Measurements from ENCODE around the gene FIBCD1.

FIBCD1 gene

DNA sequence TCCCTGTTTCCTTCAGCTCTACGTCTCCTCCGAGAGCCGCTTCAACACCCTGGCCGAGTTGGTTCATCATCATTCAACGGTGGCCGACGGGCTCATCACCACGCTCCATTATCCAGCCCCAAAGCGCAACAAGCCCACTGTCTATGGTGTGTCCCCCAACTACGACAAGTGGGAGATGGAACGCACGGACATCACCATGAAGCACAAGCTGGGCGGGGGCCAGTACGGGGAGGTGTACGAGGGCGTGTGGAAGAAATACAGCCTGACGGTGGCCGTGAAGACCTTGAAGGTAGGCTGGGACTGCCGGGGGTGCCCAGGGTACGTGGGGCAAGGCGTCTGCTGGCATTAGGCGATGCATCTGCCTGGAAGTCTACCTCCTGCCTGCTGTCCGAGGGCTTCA lies 76.3 kb downstream of the FIBCD1 start:
- DNase-seq (ENCODE audit: low read depth in 2 of 3, low spot score in 1 of 3), result no peak

GRCh38 chr9:130862217-130862616 lies 76.8 kb downstream of the FIBCD1 start:
- DNase-seq (ENCODE audit: low read depth in 2 of 3, low spot score in 1 of 3), result no peak

GRCh38 chr9:130861372-130862180 lies 77.5 kb downstream of the FIBCD1 start:
- DNase-seq (ENCODE audit: low read depth in 2 of 3, low spot score in 1 of 3), result no peak

DNA sequence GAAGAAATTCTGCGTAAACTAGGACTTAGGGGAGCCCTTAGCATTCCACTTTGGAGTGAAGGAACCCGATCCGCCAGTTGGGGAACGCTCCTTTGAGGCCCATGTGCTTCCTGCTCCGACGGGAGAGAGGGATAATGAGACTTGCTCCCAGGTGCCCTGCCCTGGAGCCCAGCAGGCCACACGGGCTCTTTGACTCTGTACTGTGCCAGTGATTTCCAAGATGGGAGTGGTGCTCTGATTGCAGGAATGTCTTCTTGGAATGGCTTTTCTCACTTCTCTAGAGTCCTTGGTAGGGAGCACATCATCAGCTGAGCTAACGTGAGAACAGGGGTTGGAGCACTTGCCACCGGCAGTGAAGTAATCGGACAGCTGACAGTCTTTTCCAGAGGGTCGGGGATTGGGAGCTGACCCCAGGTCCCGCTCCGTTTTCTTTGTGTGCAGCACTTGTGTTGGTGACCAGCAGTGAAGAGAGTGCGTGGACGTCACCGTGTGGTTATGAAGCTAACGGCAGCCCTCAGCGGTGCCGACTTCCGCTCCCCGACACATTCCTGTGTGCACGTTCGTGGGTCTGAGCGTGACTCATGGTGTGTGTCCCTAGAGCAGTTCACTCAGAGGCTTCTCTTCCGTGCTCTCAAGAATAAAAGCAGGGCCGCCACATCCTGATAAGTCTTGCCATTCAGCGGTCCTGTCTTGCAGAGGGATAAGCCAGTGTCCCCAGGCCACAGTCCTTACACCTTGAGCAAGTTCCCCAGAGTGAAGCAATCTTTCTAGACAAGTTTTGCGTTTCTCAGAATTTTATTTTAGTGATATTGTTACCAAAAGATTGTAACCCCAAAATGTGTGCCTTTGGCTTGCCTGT lies 78.4 kb downstream of the FIBCD1 start:
- no peak for DNase-seq (ENCODE audit: low read depth in 2 of 3, low spot score in 1 of 3)

DNA sequence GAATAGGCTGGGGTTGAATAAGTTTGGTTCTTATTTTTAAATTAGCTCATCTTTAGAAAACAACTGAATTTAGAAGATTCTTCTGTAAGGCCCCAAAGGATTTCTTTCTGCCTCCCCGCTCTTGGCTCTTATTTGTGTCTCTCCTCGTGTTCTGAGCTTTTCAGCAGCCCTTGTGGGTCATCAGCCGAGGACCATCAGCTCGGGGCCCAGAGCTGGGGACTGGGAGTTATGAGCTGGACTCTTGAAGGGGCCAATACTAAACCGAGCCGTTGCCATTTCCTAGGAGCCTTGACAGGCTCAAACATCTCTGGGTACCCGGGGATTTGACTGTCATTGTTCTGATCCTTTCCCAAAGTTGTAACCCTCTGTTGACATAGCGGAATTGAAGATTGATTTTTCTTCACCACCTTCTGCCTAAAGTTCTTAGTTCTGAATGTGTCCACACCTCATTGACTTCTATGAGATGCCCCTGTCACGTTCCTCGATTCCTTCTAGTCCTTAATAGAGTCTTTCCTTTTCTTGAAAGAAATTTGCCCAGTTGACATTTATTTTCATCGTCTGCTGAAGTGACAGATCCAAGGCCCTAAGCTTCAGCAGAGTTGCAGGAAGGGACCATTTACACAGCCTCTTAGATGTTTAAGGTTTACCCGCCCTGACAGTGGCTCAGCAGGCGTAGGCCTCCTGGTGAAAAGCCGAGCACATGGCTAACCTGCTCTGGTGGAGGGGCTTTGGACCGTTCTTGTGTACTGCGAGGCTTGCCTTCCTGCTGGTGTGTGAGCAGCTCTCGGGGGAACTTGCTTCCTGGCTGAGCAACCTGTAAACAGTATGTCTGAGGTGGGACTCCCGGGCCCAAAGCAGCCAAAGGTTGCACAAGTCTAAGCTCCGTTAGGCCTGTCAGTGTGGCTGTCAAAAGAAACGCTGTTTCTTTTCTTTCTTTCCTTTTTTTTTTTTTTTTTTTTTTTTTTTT lies 80.0 kb downstream of the FIBCD1 start:
- DNase-seq (ENCODE audit: low read depth in 2 of 3, low spot score in 1 of 3), result no peak

- no peak for DNase-seq (ENCODE audit: low read depth in 2 of 3, low spot score in 1 of 3)
Observed at GRCh38 chr9:130857864-130858738, 80.9 kb downstream of the FIBCD1 start.

GRCh38 chr9:130856474-130856873 lies 82.6 kb downstream of the FIBCD1 start:
- DNase-seq (ENCODE audit: low read depth in 2 of 3, low spot score in 1 of 3), result no peak

DNA sequence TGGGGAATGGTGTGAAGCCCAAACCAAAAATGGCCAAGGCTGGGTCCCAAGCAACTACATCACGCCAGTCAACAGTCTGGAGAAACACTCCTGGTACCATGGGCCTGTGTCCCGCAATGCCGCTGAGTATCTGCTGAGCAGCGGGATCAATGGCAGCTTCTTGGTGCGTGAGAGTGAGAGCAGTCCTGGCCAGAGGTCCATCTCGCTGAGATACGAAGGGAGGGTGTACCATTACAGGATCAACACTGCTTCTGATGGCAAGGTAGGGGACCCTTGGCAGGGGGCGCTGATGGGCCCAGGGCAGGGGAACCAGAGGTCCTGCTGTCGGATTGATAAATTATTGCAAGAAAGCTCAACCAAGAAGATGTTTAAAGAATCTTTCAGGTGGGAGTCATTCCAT lies 84.2 kb downstream of the FIBCD1 start:
- DNase-seq (ENCODE audit: low read depth in 2 of 3, low spot score in 1 of 3), result no peak

DNA sequence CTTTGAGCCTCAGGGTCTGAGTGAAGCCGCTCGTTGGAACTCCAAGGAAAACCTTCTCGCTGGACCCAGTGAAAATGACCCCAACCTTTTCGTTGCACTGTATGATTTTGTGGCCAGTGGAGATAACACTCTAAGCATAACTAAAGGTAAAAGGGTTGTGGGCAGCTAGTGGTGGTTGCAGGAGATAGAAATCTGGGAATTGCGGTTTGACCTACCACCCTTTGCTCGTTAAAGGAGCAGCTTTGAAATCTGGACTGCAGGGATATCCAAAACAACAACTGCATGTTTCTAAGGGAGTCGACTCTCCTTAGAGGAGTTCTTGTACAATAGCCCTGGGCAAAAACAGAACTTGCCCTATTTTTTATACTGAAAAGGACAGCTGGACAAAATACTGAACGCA lies 85.0 kb downstream of the FIBCD1 start:
- DNase-seq (ENCODE audit: low read depth in 2 of 3, low spot score in 1 of 3), result no peak

DNA sequence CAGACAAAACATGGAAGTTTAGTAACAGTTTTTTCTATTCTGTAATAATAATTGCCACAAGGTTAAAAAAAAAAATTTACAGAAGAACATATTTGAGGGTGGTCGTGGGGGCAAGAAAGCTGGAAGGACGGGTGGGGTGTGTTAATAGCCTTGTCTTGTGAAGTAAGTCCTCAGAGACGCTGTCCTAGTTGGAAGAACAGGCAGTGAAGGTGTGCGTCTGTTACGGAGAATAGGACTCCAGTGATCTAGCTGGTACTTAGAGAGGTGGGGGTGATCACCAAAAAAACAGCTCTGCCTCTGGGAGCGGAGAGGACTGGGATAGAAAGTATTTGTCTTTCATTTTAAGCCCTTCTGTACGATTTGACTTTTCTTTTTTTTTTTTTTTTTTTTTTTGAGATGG lies 86.2 kb downstream of the FIBCD1 start:
- no peak for DNase-seq (ENCODE audit: low read depth in 2 of 3, low spot score in 1 of 3)
